Stimulated activated CD8-positive, alpha-beta memory T cell treated with anti-CD3 and anti-CD28 coated beads, Interleukin-12 subunit alpha, Interleukin-12 subunit beta, amount 100 ng/mL, for 4 hours (primary cell): ENCODE data around the gene ABCC4.

Experiments
- DNase-seq: peaks from one replicate; pipeline ENCODE4 v3.0.0-alpha.2; 2020; ENCODE audit warnings: low read depth

Gene ABCC4

GRCh38 chr13:95301183-95301967, at the start of gene ABCC4:
ABCC4 (minus strand) TSS chr13:95301451; CDS start chr13:95301314, 137 bp downstream.
- DNase-seq, result peak; percentile 59

GRCh38 chr13:95349267-95349666, 48.0 kb upstream of the ABCC4 start:
- no peak for DNase-seq

GRCh38 chr13:95343944-95344343, 42.7 kb upstream of the ABCC4 start:
- DNase-seq, result no peak

- DNase-seq, result no peak
Measured at GRCh38 chr13:95341441-95341840, 40.2 kb upstream of the ABCC4 start.

- no peak for DNase-seq
Measured at GRCh38 chr13:95338905-95339304, 37.7 kb upstream of the ABCC4 start.

GRCh38 chr13:95337597-95337996, 36.3 kb upstream of the ABCC4 start:
- DNase-seq, result no peak

- no peak for DNase-seq
Measured at GRCh38 chr13:95335667-95336066, 34.4 kb upstream of the ABCC4 start.

- DNase-seq, result no peak
Measured at GRCh38 chr13:95328386-95328785, 27.1 kb upstream of the ABCC4 start.

GRCh38 chr13:95327190-95327589, 25.9 kb upstream of the ABCC4 start:
- no peak for DNase-seq

GRCh38 chr13:95326695-95327094, 25.4 kb upstream of the ABCC4 start:
- DNase-seq, result no peak

GRCh38 chr13:95325485-95325884, 24.2 kb upstream of the ABCC4 start:
- no peak for DNase-seq

GRCh38 chr13:95323930-95324662, 22.8 kb upstream of the ABCC4 start:
- no peak for DNase-seq

- DNase-seq, result no peak
Measured at GRCh38 chr13:95319551-95320274, 18.5 kb upstream of the ABCC4 start.

- no peak for DNase-seq
Measured at GRCh38 chr13:95317039-95317989, 16.1 kb upstream of the ABCC4 start.

GRCh38 chr13:95315752-95316151, 14.5 kb upstream of the ABCC4 start:
- DNase-seq, result no peak

GRCh38 chr13:95307507-95307906, 6.3 kb upstream of the ABCC4 start:
- no peak for DNase-seq

- DNase-seq, result no peak
Measured at GRCh38 chr13:95304453-95304852, 3.2 kb upstream of the ABCC4 start.

- no peak for DNase-seq
Measured at GRCh38 chr13:95301968-95302393, 730 bp upstream of the ABCC4 start.

- peak; percentile 43 for DNase-seq
Measured at GRCh38 chr13:95300625-95301182, 547 bp downstream of the ABCC4 start.

GRCh38 chr13:95298971-95299621, 2.2 kb downstream of the ABCC4 start:
- DNase-seq, result no peak
